Measurements from ENCODE around the gene ELK3. TPM values are rescaled to one million over a fixed set of nuclear protein-coding genes. Genes with fewer than 3 reads are reported as not detected.
A peak's percentile ranks its signal among the peaks of the same experiment; 100 is the strongest.
"Not testable (repeated sequence)": the region's sequence is repeated elsewhere in the genome, so short reads cannot be mapped to it uniquely, and the experiment has no call there.

ELK3 gene
- total and polyA plus RNA-seq, 2 donors = 14.6 to 17.8 TPM

- DNase-seq (ENCODE audit: low read depth in 6 of 9, low spot score in 9 of 9) = no peak
- peaks cover 0 to 23% of the 10 kb centered on the region in 2 donors for H3K36me3 ChIP-seq (ENCODE audit: control insufficient read depth in 2 of 2, insufficient read depth in 2 of 2, low read length in 1 of 2)
- H3K27ac ChIP-seq (ENCODE audit: low read depth in 1 of 2, low read length in 1 of 2) = no peak overlapping the region
- no peaks in the 10 kb centered on the region for H3K27me3 ChIP-seq (ENCODE audit: control insufficient read depth in 2 of 2, insufficient read depth in 1 of 2, low read length in 1 of 2)
- peaks cover 0 to 5% of the 10 kb centered on the region in 2 donors for H3K4me1 ChIP-seq (ENCODE audit: control insufficient read depth in 2 of 2, insufficient read depth in 2 of 2, low read length in 2 of 2)
- H3K4me3 ChIP-seq (ENCODE audit: low read length in 2 of 2) = no peak overlapping the region
- H3K9me3 ChIP-seq (ENCODE audit: control insufficient read depth in 2 of 2, insufficient read depth in 1 of 2, low read length in 1 of 2) = no peaks in the 10 kb centered on the region
- WGBS = 99% methylated on average over 3 of the region's 3 CpGs
Observed at GRCh38 chr12:96310067-96310466, 115.9 kb downstream of the ELK3 start.

GRCh38 chr12:96311191-96311590, 117.0 kb downstream of the ELK3 start:
- no peak for DNase-seq (ENCODE audit: low read depth in 6 of 9, low spot score in 9 of 9)
- H3K9me3 ChIP-seq (ENCODE audit: control insufficient read depth in 2 of 2, insufficient read depth in 1 of 2, low read length in 1 of 2) = no peaks in the 10 kb centered on the region
- no peak overlapping the region for H3K4me3 ChIP-seq (ENCODE audit: low read length in 2 of 2)
- 100% methylated on average over 1 of the region's 1 CpG for WGBS
- H3K27ac ChIP-seq (ENCODE audit: low read depth in 1 of 2, low read length in 1 of 2) = no peak overlapping the region
- peaks cover 0 to 5% of the 10 kb centered on the region in 2 donors for H3K4me1 ChIP-seq (ENCODE audit: control insufficient read depth in 2 of 2, insufficient read depth in 2 of 2, low read length in 2 of 2)
- peaks cover 0 to 21% of the 10 kb centered on the region in 2 donors for H3K36me3 ChIP-seq (ENCODE audit: control insufficient read depth in 2 of 2, insufficient read depth in 2 of 2, low read length in 1 of 2)
- no peaks in the 10 kb centered on the region for H3K27me3 ChIP-seq (ENCODE audit: control insufficient read depth in 2 of 2, insufficient read depth in 1 of 2, low read length in 1 of 2)

- no peak for DNase-seq (ENCODE audit: low read depth in 6 of 9, low spot score in 9 of 9)
- Histone ChIP-seq H3K4me1 (ENCODE audit: control insufficient read depth in 2 of 2, insufficient read depth in 2 of 2, low read length in 2 of 2) (peaks cover 0 to 5% of the 10 kb centered on the region in 2 donors), H3K27me3 (ENCODE audit: control insufficient read depth in 2 of 2, insufficient read depth in 1 of 2, low read length in 1 of 2) (no peaks in the 10 kb centered on the region), H3K9me3 (ENCODE audit: control insufficient read depth in 2 of 2, insufficient read depth in 1 of 2, low read length in 1 of 2) (no peaks in the 10 kb centered on the region), H3K36me3 (ENCODE audit: control insufficient read depth in 2 of 2, insufficient read depth in 2 of 2, low read length in 1 of 2) (peaks cover 0 to 13% of the 10 kb centered on the region in 2 donors), H3K27ac (ENCODE audit: low read depth in 1 of 2, low read length in 1 of 2) (no peak overlapping the region), H3K4me3 (ENCODE audit: low read length in 2 of 2) (no peak overlapping the region)
Observed at GRCh38 chr12:96313606-96314005, 119.4 kb downstream of the ELK3 start.

- Histone ChIP-seq H3K36me3 (ENCODE audit: control insufficient read depth in 2 of 2, insufficient read depth in 2 of 2, low read length in 1 of 2) (peaks cover 0 to 7% of the 10 kb centered on the region in 2 donors), H3K27me3 (ENCODE audit: control insufficient read depth in 2 of 2, insufficient read depth in 1 of 2, low read length in 1 of 2) (no peaks in the 10 kb centered on the region), H3K27ac (ENCODE audit: low read depth in 1 of 2, low read length in 1 of 2) (no peak overlapping the region), H3K4me3 (ENCODE audit: low read length in 2 of 2) (no peak overlapping the region), H3K9me3 (ENCODE audit: control insufficient read depth in 2 of 2, insufficient read depth in 1 of 2, low read length in 1 of 2) (no peaks in the 10 kb centered on the region), H3K4me1 (ENCODE audit: control insufficient read depth in 2 of 2, insufficient read depth in 2 of 2, low read length in 2 of 2) (peaks cover 0 to 5% of the 10 kb centered on the region in 2 donors)
- WGBS = 91% methylated on average over 2 of the region's 2 CpGs
- DNase-seq (ENCODE audit: low read depth in 6 of 9, low spot score in 9 of 9) = peak in 1 of 9 donors; percentile 24
Observed at GRCh38 chr12:96314723-96315122, 120.5 kb downstream of the ELK3 start.

GRCh38 chr12:96315741-96316481, 121.7 kb downstream of the ELK3 start:
- H3K9me3 ChIP-seq (ENCODE audit: control insufficient read depth in 2 of 2, insufficient read depth in 1 of 2, low read length in 1 of 2); H3K27me3 ChIP-seq (ENCODE audit: control insufficient read depth in 2 of 2, insufficient read depth in 1 of 2, low read length in 1 of 2); H3K4me1 ChIP-seq (ENCODE audit: control insufficient read depth in 2 of 2, insufficient read depth in 2 of 2, low read length in 2 of 2); H3K36me3 ChIP-seq (ENCODE audit: control insufficient read depth in 2 of 2, insufficient read depth in 2 of 2, low read length in 1 of 2): not testable (repeated sequence)
- 61% methylated on average over 33 of the region's 33 CpGs for WGBS
- Histone ChIP-seq H3K27ac (ENCODE audit: low read depth in 1 of 2, low read length in 1 of 2) (peak overlapping the region; percentile 42 to 87), H3K4me3 (ENCODE audit: low read length in 2 of 2) (peak overlapping the region; percentile 25 to 26)
- peak in 3 of 9 donors; percentile 12 to 69 (median 18) for DNase-seq (ENCODE audit: low read depth in 6 of 9, low spot score in 9 of 9)

GRCh38 chr12:96317801-96318200, 123.6 kb downstream of the ELK3 start:
- WGBS = 89% methylated on average over 2 of the region's 2 CpGs
- not testable (repeated sequence) for H3K4me1 ChIP-seq (ENCODE audit: control insufficient read depth in 2 of 2, insufficient read depth in 2 of 2, low read length in 2 of 2); H3K9me3 ChIP-seq (ENCODE audit: control insufficient read depth in 2 of 2, insufficient read depth in 1 of 2, low read length in 1 of 2); H3K27ac ChIP-seq (ENCODE audit: low read depth in 1 of 2, low read length in 1 of 2); H3K4me3 ChIP-seq (ENCODE audit: low read length in 2 of 2); H3K27me3 ChIP-seq (ENCODE audit: control insufficient read depth in 2 of 2, insufficient read depth in 1 of 2, low read length in 1 of 2); H3K36me3 ChIP-seq (ENCODE audit: control insufficient read depth in 2 of 2, insufficient read depth in 2 of 2, low read length in 1 of 2); DNase-seq (ENCODE audit: low read depth in 6 of 9, low spot score in 9 of 9)

Other genes starting within 250 kb of the ELK3 start
- 0.38 TPM for gene HAL, start 198.0 kb upstream of the ELK3 start, total RNA-seq
- 1.7 TPM for gene HAL, start 198.0 kb upstream of the ELK3 start, polyA plus RNA-seq
- 72.1 TPM for gene LTA4H, start 158.8 kb upstream of the ELK3 start, total RNA-seq
- 61.5 TPM for gene LTA4H, start 158.8 kb upstream of the ELK3 start, polyA plus RNA-seq
- 49.2 TPM for gene CDK17, start 206.1 kb downstream of the ELK3 start, total RNA-seq
- gene CDK17, start 206.1 kb downstream of the ELK3 start, polyA plus RNA-seq = 32.9 TPM